ENCODE results near the gene DPF1. TPM values are rescaled to one million over a fixed set of nuclear protein-coding genes. Genes with fewer than 3 reads are reported as not detected.

Gene DPF1
- polyA plus RNA-seq, 1 donor (not counting 4 experiments of a cell fraction or from before 2014, with no cell fraction given) = 1.5 TPM

DNA sequence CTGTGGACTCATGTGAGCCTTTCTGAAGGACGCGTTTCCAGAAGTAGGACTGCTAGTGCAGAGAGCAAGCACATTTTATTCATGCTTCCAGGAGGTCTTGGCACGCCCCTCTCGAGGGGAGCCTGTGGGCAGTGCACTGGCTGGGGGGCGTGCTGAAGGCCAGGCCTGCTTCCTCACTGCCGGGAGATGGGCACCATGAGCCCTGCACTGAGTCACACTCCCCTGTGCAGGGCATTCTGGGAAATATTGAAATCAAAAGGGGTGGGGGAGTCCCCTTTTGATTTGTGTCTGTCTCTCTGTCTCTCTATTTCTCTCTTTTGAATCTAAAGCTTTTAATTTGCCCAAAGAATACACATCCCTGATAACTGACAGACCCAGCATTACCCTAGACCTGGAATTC is 34.0 kb downstream of the DPF1 start:
- Histone ChIP-seq H3K4me3 (ENCODE audit: control insufficient read depth in 2 of 3, extremely low read depth in 1 of 3, insufficient read depth in 2 of 3, low read depth in 1 of 3, low read length in 3 of 3) (no peak overlapping the region), H3K4me2 (ENCODE audit: control insufficient read depth, extremely low read depth, insufficient read depth, low read depth, low read length) (no peak overlapping the region), H3K9ac (ENCODE audit: control insufficient read depth, extremely low read depth, insufficient read depth, low read length) (no peak overlapping the region), H3K27me3 (ENCODE audit: control insufficient read depth, extremely low read depth, insufficient read depth, low read length) (no peaks in the 10 kb centered on the region), H3K79me2 (ENCODE audit: control insufficient read depth, insufficient read depth, low read length) (peaks cover 7% of the 10 kb centered on the region), H3K9me1 (ENCODE audit: control insufficient read depth, extremely low read depth, insufficient read depth, low read length) (no peaks in the 10 kb centered on the region), H3K9me3 (ENCODE audit: control insufficient read depth, low read depth, low read length) (no peaks in the 10 kb centered on the region), H3K36me3 (ENCODE audit: control insufficient read depth in 2 of 2, extremely low read depth in 1 of 2, insufficient read depth in 2 of 2, low read length in 2 of 2) (peaks cover 23 to 26% of the 10 kb centered on the region in 2 experiments), H3K4me1 (ENCODE audit: control insufficient read depth, extremely low read depth, insufficient read depth, low read length) (peaks cover 12% of the 10 kb centered on the region), H2AFZ (ENCODE audit: control insufficient read depth, low read length) (no peak overlapping the region), H3K27ac (ENCODE audit: control insufficient read depth, insufficient read depth, low read length) (no peak overlapping the region), H4K20me1 (ENCODE audit: control insufficient read depth, extremely low read depth, insufficient read depth, low read length) (no peaks in the 10 kb centered on the region)
- dilution Hi-C loops (cut with MboI; ENCODE audit: extremely low pct_ligation_motif_present, low sequenced_read_pairs) = no loop called here
- no peak for DNase-seq (ENCODE audit: low read depth, low spot score)
- no peak for FAIRE-seq
- TF ChIP-seq EZH2 (IDR thresholded peaks at IDR 0.05; ENCODE audit: low read length) = no peak
- TF ChIP-seq, protein P1, sequence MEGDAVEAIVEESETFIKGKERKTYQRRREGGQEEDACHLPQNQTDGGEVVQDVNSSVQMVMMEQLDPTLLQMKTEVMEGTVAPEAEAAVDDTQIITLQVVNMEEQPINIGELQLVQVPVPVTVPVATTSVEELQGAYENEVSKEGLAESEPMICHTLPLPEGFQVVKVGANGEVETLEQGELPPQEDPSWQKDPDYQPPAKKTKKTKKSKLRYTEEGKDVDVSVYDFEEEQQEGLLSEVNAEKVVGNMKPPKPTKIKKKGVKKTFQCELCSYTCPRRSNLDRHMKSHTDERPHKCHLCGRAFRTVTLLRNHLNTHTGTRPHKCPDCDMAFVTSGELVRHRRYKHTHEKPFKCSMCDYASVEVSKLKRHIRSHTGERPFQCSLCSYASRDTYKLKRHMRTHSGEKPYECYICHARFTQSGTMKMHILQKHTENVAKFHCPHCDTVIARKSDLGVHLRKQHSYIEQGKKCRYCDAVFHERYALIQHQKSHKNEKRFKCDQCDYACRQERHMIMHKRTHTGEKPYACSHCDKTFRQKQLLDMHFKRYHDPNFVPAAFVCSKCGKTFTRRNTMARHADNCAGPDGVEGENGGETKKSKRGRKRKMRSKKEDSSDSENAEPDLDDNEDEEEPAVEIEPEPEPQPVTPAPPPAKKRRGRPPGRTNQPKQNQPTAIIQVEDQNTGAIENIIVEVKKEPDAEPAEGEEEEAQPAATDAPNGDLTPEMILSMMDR (optimal IDR thresholded peaks at IDR 0.05 in 1 of 3, IDR thresholded peaks at IDR 0.05 in 1 of 3, conservative IDR thresholded peaks at IDR 0.05 in 1 of 3; ENCODE audit: extremely low read depth in 1 of 3, insufficient read depth in 2 of 3, low read length in 3 of 3) = no peak

DNA sequence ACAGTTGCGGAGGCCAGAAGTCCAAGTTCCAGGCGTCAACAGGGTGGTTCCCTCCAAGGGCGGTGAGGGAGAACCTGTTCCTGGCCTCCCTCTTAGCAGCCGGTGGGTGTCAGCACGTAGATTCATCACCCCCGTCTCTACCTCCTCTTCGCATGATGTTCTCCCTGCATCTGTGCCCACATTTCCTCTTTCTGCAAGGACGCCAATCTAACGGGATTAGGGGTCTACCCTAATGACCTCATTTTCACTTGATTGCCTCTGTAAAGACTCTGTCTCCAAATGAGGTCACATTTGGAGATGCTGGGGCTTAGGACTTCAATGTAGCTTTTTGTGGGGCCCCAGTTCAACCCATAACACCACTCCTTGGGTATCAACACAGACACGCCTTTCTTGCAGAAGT is 38.5 kb downstream of the DPF1 start:
- TF ChIP-seq, protein P1 (optimal IDR thresholded peaks at IDR 0.05 in 1 of 3, IDR thresholded peaks at IDR 0.05 in 1 of 3, conservative IDR thresholded peaks at IDR 0.05 in 1 of 3; ENCODE audit: extremely low read depth in 1 of 3, insufficient read depth in 2 of 3, low read length in 3 of 3) = no peak
- no peak for TF ChIP-seq EZH2 (IDR thresholded peaks at IDR 0.05; ENCODE audit: low read length)
- no peak for DNase-seq (ENCODE audit: low read depth, low spot score)
- dilution Hi-C loops (cut with MboI; ENCODE audit: extremely low pct_ligation_motif_present, low sequenced_read_pairs) = no loop called here

More for the DNA sequence above, 38.5 kb downstream of the DPF1 start:
- Histone ChIP-seq H3K36me3 (ENCODE audit: control insufficient read depth in 2 of 2, extremely low read depth in 1 of 2, insufficient read depth in 2 of 2, low read length in 2 of 2) (peaks cover 22 to 25% of the 10 kb centered on the region in 2 experiments), H3K4me2 (ENCODE audit: control insufficient read depth, extremely low read depth, insufficient read depth, low read depth, low read length) (no peak overlapping the region), H3K79me2 (ENCODE audit: control insufficient read depth, insufficient read depth, low read length) (peaks cover 13% of the 10 kb centered on the region), H3K27me3 (ENCODE audit: control insufficient read depth, extremely low read depth, insufficient read depth, low read length) (no peaks in the 10 kb centered on the region), H2AFZ (ENCODE audit: control insufficient read depth, low read length) (no peak overlapping the region), H3K4me1 (ENCODE audit: control insufficient read depth, extremely low read depth, insufficient read depth, low read length) (peaks cover 16% of the 10 kb centered on the region), H3K9me3 (ENCODE audit: control insufficient read depth, low read depth, low read length) (no peaks in the 10 kb centered on the region), H3K27ac (ENCODE audit: control insufficient read depth, insufficient read depth, low read length) (no peak overlapping the region), H3K9me1 (ENCODE audit: control insufficient read depth, extremely low read depth, insufficient read depth, low read length) (no peaks in the 10 kb centered on the region), H3K9ac (ENCODE audit: control insufficient read depth, extremely low read depth, insufficient read depth, low read length) (no peak overlapping the region), H3K4me3 (ENCODE audit: control insufficient read depth in 2 of 3, extremely low read depth in 1 of 3, insufficient read depth in 2 of 3, low read depth in 1 of 3, low read length in 3 of 3) (no peak overlapping the region), H4K20me1 (ENCODE audit: control insufficient read depth, extremely low read depth, insufficient read depth, low read length) (no peaks in the 10 kb centered on the region)
- no peak for FAIRE-seq
